Tibial nerve (tissue), 4 donors: Measurements from ENCODE around the gene ADAMTS17. TPM values are rescaled to one million over a fixed set of nuclear protein-coding genes. Genes with fewer than 3 reads are reported as not detected.

Source experiments
- DNase-seq, 2 donors: peaks; one replicate each; pipeline ENCODE4 v3.0.0-alpha.2; 2019; ENCODE audit warnings: low spot score in 2 of 2
- H3K27ac ChIP-seq, 4 donors: fragments of 200-600 bp; sonication (generic) in 3 of 4; one replicate each; pipeline ENCODE4 v1.5.1; 2017 to 2019; ENCODE audit warnings: mild to moderate bottlenecking in 1 of 4
- H3K27me3 ChIP-seq, 2 donors: fragments of 200-600 bp; sonication (generic) in 1 of 2; one replicate each; pipeline versions ENCODE4 v1.5.1 to v1.6.0; 2017 to 2019
- H3K36me3 ChIP-seq, 3 donors: fragments of 200-600 bp; sonication (generic); one replicate each; pipeline ENCODE4 v1.5.1; 2018 to 2019
- H3K4me1 ChIP-seq, 4 donors: fragments of 200-600 bp; sonication (generic) in 3 of 4; one replicate each; pipeline ENCODE4 v1.5.1; 2017 to 2019
- H3K4me3 ChIP-seq, 4 donors: fragments of 200-600 bp; sonication (generic) in 3 of 4; one replicate each; pipeline ENCODE4 v1.5.1; 2017 to 2019; ENCODE audit warnings: mild to moderate bottlenecking in 1 of 4, moderate library complexity in 1 of 4
- H3K9me3 ChIP-seq, 4 donors: fragments of 200-600 bp; sonication (generic) in 3 of 4; one replicate each; pipeline ENCODE4 v1.5.1; 2017 to 2019
- EP300 ChIP-seq, 2 donors: sonication (generic); formaldehyde crosslinking; IDR thresholded peaks; one replicate each; pipeline ENCODE4 v1.6.1; 2017; ENCODE audit warnings: antibody characterized with exemption in 2 of 2, mild to moderate bottlenecking in 1 of 2
- POLR2A ChIP-seq, 2 donors: fragments of 450-650 bp; IDR thresholded peaks; one replicate each; pipeline ENCODE4 v1.6.1; 2017; ENCODE audit warnings: antibody characterized with exemption in 2 of 2, mild to moderate bottlenecking in 2 of 2, moderate library complexity in 2 of 2
- WGBS, 2 donors: methylation state at CpG; one replicate each; pipeline ENCODE4 v1.1.5; 2018; 5-methylcytosine and 5-hydroxymethylcytosine counted together
- total RNA-seq, 4 donors: library from RNA; depleted of rRNA; stranded (reverse); fragments of >200 nt; gene quantifications; one replicate each; pipeline ENCODE4 v1.1.0, GENCODE V29; 2016
- TF ChIP-seq, protein P1 (sequence below), 5 experiments: fragments of 200-600 bp in 3 of 5; fragments of 450-650 bp in 2 of 5; sonication (generic) in 3 of 5; IDR thresholded peaks; one replicate each; pipeline ENCODE4 v1.5.1; 2016 to 2019; ENCODE audit warnings: antibody characterized with exemption in 5 of 5, mild to moderate bottlenecking in 3 of 5, moderate library complexity in 2 of 5

The ADAMTS17 gene
- total RNA-seq, 4 donors from 2014 or later, result 0.66 to 5.5 (median 3.7) TPM

DNA sequence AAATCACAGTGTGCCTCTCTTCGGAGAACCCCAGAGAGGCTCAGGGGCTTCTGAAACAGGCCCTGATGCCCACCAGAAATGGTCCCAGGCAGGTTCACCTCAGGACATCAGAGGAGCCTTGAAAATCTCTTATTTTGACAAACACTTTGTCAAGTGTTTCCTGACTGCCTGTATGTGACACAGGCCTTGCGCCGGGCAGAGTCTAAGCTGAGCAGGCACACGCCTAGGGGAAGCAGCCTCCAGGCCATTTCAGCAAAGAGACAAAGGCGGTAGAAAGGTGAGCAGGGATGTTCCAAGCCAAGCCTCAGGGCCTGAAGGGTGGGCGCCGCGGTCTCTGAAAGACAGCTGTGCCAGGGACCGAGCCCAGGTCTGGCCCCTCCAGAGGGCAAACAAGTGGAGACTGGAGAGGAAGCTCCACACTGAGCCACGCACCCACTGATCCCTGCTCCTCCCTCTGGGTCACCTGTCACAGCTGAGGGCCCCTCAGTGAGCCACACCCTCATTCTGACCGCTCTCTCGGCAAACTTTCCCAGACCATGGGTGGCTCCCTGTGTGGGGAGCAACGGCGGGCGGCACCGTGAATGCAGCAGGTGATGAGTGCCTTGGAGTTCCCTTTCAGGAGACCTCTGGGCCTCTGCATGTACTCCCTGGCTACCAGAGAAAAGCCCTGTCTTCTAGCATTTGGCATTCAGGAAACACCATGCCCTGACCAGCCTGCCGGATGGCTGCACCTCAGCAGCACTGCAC lies 136.1 kb downstream of the ADAMTS17 start:
- Histone ChIP-seq H3K4me1 (no peaks in the 10 kb centered on the region), H3K36me3 (no peaks in the 10 kb centered on the region), H3K27me3 (no peaks in the 10 kb centered on the region), H3K4me3 (no peak overlapping the region), H3K9me3 (peaks cover 0 to 2% (median 0%) of the 10 kb centered on the region in 4 donors), H3K27ac (no peak overlapping the region)
- WGBS, 2 donors, result 81 to 85% methylated on average over 15 to 16 of the region's 17 CpGs
- no peak for DNase-seq
- TF ChIP-seq POLR2A (IDR thresholded peaks at IDR 0.05) (no peak), EP300 (IDR thresholded peaks at IDR 0.05) (no peak)
- TF ChIP-seq, protein P1, sequence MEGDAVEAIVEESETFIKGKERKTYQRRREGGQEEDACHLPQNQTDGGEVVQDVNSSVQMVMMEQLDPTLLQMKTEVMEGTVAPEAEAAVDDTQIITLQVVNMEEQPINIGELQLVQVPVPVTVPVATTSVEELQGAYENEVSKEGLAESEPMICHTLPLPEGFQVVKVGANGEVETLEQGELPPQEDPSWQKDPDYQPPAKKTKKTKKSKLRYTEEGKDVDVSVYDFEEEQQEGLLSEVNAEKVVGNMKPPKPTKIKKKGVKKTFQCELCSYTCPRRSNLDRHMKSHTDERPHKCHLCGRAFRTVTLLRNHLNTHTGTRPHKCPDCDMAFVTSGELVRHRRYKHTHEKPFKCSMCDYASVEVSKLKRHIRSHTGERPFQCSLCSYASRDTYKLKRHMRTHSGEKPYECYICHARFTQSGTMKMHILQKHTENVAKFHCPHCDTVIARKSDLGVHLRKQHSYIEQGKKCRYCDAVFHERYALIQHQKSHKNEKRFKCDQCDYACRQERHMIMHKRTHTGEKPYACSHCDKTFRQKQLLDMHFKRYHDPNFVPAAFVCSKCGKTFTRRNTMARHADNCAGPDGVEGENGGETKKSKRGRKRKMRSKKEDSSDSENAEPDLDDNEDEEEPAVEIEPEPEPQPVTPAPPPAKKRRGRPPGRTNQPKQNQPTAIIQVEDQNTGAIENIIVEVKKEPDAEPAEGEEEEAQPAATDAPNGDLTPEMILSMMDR (IDR thresholded peaks at IDR 0.05), result no peak

GRCh38 chr15:100204771-100205170 lies 137.0 kb downstream of the ADAMTS17 start:
- Histone ChIP-seq H3K4me1 (no peaks in the 10 kb centered on the region), H3K27me3 (no peaks in the 10 kb centered on the region), H3K36me3 (no peaks in the 10 kb centered on the region), H3K4me3 (no peak overlapping the region), H3K9me3 (peaks cover 0 to 2% (median 0%) of the 10 kb centered on the region in 4 donors), H3K27ac (no peak overlapping the region)
- WGBS, 2 donors, result 93 to 96% methylated on average over 4 of the region's 4 CpGs
- no peak for TF ChIP-seq POLR2A (IDR thresholded peaks at IDR 0.05)
- DNase-seq, result no peak

- Histone ChIP-seq H3K36me3 (no peaks in the 10 kb centered on the region), H3K4me1 (no peaks in the 10 kb centered on the region), H3K27ac (no peak overlapping the region), H3K9me3 (peaks cover 0 to 2% (median 0%) of the 10 kb centered on the region in 4 donors), H3K27me3 (no peaks in the 10 kb centered on the region), H3K4me3 (no peak overlapping the region)
- 100% methylated on average over 1 of the region's 1 CpG for WGBS, 2 donors
- no peak for DNase-seq
- no peak for TF ChIP-seq POLR2A (IDR thresholded peaks at IDR 0.05)
- TF ChIP-seq, protein P1 (IDR thresholded peaks at IDR 0.05), result no peak
Measured at GRCh38 chr15:100204211-100204610, 137.6 kb downstream of the ADAMTS17 start.

GRCh38 chr15:100202309-100202960 lies 139.3 kb downstream of the ADAMTS17 start:
- Histone ChIP-seq H3K9me3 (peaks cover 0 to 2% (median 0%) of the 10 kb centered on the region in 4 donors), H3K27me3 (no peaks in the 10 kb centered on the region), H3K4me1 (no peaks in the 10 kb centered on the region), H3K36me3 (no peaks in the 10 kb centered on the region), H3K27ac (no peak overlapping the region), H3K4me3 (no peak overlapping the region)
- WGBS, 2 donors, result 63 to 65% methylated on average over 5 of the region's 5 CpGs
- TF ChIP-seq, protein P1 (IDR thresholded peaks at IDR 0.05), result no peak
- TF ChIP-seq EP300 (IDR thresholded peaks at IDR 0.05) (no peak), POLR2A (IDR thresholded peaks at IDR 0.05) (no peak)
- DNase-seq, result no peak

DNA sequence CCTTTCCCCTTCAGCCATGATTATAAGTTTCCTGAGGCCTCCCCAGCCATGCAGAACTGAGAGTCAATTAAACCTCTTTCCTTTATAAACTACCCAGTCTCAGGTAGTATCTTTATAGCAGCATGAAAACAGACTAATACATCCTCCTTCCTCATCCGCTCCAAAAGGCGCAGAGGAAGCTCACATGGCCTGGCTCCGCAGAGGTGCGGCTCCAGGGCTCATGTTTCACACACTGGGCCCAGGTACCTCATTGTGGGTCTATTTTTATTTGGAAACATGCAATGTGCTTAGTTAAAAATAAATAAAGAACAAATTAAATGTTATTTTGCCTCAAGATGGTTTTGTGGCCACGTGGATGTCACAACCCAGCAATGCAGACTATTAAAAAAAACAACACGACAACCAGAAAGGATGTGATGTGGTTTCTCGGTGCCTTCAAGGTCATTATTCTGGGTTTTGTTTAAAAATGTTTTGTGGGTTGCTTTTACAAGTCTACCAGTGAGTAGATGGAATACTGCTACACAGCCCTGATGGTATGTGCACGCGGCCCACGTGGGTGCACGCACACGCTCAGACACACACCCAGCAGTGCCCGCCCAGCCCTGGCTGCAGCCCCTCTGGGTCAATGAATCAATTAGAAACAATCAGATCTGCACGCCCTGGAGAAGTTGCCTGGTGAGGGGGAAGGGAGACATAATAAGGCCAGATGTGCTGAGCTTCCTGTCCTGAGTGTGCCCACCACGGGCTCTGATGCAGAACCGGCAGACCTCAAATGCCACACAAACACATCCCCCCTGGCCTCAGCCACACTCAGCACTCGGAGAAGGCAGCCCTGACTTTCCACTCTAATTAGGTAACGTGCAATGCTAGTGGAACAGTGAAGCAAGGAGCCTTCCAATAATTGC lies 140.1 kb downstream of the ADAMTS17 start:
- no peaks in the 10 kb centered on the region for H3K36me3 ChIP-seq
- no peaks in the 10 kb centered on the region for H3K4me1 ChIP-seq
- DNase-seq, result no peak
- TF ChIP-seq, protein P1 (IDR thresholded peaks at IDR 0.05), result no peak
- TF ChIP-seq POLR2A (IDR thresholded peaks at IDR 0.05) (no peak), EP300 (IDR thresholded peaks at IDR 0.05) (no peak)
- no peak overlapping the region for H3K27ac ChIP-seq
- H3K4me3 ChIP-seq, result no peak overlapping the region
- 54 to 63% methylated on average over 18 of the region's 18 CpGs for WGBS, 2 donors
- H3K9me3 ChIP-seq, result peaks cover 0 to 2% (median 0%) of the 10 kb centered on the region in 4 donors
- H3K27me3 ChIP-seq, result no peaks in the 10 kb centered on the region
